SH-SY5Y (cell line): ENCODE data around the gene GLDN.

Experiments used
- GATA2 ChIP-seq: IDR thresholded peaks from 2 replicates; pipeline ENCODE4 v1.6.1; 2011; ENCODE audit warnings: mild to moderate bottlenecking, low read depth, low read length
- GATA3 ChIP-seq: IDR thresholded peaks from 2 replicates; pipeline ENCODE4 v1.6.1; 2011; ENCODE audit warnings: low read depth, mild to moderate bottlenecking, low read length, moderate library complexity

DNA sequence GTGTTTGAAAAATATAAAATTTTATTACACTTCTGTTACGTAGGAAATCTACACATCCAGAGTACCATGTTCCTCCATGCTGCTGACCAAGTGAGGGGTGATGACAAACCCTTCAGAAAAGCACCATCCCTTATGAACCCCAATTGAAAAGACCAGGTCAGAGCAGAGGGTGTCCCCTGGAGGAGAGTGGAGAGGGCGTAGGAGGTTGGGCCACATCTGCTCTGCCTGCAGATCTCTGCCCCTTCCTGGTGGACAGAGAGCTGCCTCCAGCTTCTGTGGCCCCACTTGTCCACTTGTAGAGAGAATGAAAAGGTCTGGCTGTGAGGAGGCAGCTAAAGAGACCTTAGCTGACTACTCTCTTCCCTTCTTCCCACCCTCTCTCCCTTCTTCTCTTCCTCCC, 55.5 kb downstream of the GLDN start:
- no peak for TF ChIP-seq GATA2
- TF ChIP-seq GATA3: no peak
